DOHH2 (cell line): Measurements from ENCODE around the gene FOXN1.

Experiments
- H3F3A ChIP-seq: fragments of 200-600 bp; sonication (generic), shearing (Covaris generic); 2 replicates; pipeline ENCODE4 v1.6.0; 2016; ENCODE audit warnings: antibody characterized with exemption, mild to moderate bottlenecking; ENCODE audit not compliant: control insufficient read depth, insufficient read depth
- H3K27ac ChIP-seq: fragments of 200-600 bp; sonication (generic); 2 replicates; pipeline ENCODE4 v1.5.1; 2014; ENCODE audit warnings: low read depth, mild to moderate bottlenecking, low read length, moderate library complexity
- H3K27me3 ChIP-seq: fragments of 200-600 bp; sonication (generic); 2 replicates; pipeline ENCODE4 v1.6.1; 2014; ENCODE audit warnings: mild to moderate bottlenecking, low read length, mixed read lengths; ENCODE audit not compliant: control insufficient read depth
- H3K36me3 ChIP-seq: fragments of 200-600 bp; sonication (generic); 2 replicates; pipeline ENCODE4 v1.6.1; 2014; ENCODE audit warnings: mild to moderate bottlenecking, low read length, moderate library complexity, mixed read lengths; ENCODE audit not compliant: control insufficient read depth
- H3K4me1 ChIP-seq: fragments of 200-600 bp; sonication (generic); 2 replicates; pipeline ENCODE4 v1.6.1; 2014; ENCODE audit warnings: mild to moderate bottlenecking, low read length, mixed read lengths; ENCODE audit not compliant: control insufficient read depth
- H3K4me2 ChIP-seq: fragments of 200-600 bp; sonication (generic); 2 replicates; pipeline ENCODE4 v1.6.0; 2014; ENCODE audit warnings: mild to moderate bottlenecking, low read length, moderate library complexity
- H3K4me3 ChIP-seq: fragments of 200-600 bp; sonication (generic); 2 replicates; pipeline ENCODE4 v1.5.1; 2014; ENCODE audit warnings: mild to moderate bottlenecking, low read length, mixed read lengths
- H3K79me2 ChIP-seq: fragments of 200-600 bp; sonication (generic); 2 replicates; pipeline ENCODE4 v1.6.1; 2014; ENCODE audit warnings: mild to moderate bottlenecking, low read length, mixed read lengths; ENCODE audit not compliant: control insufficient read depth
- H3K9me2 ChIP-seq: fragments of 200-600 bp; sonication (generic); replicated peaks from 2 replicates; pipeline ENCODE4 v1.6.1; 2014; ENCODE audit warnings: mild to moderate bottlenecking, low read length, mixed read lengths; ENCODE audit not compliant: control insufficient read depth
- H3K9me3 ChIP-seq: fragments of 200-600 bp; sonication (generic); 2 replicates; pipeline ENCODE4 v1.6.1; 2014; ENCODE audit warnings: antibody characterized with exemption, low read length, mixed read lengths; ENCODE audit not compliant: control insufficient read depth, insufficient read depth
- H4K20me1 ChIP-seq: fragments of 200-600 bp; sonication (generic); 2 replicates; pipeline ENCODE4 v1.6.0; 2014; ENCODE audit warnings: low read depth, mild to moderate bottlenecking, antibody characterized with exemption, low read length, moderate library complexity; ENCODE audit not compliant: control insufficient read depth, insufficient read depth
- CTCF ChIP-seq: fragments of 200-600 bp; sonication (generic); IDR thresholded peaks from one replicate; pipeline ENCODE4 v1.5.1; 2014; ENCODE audit warnings: antibody characterized with exemption, mild to moderate bottlenecking, low read depth, low read length; ENCODE audit not compliant: poor library complexity, severe bottlenecking
- EZH2phosphoT487 ChIP-seq: fragments of 200-600 bp; sonication (generic); IDR thresholded peaks from 2 replicates; pipeline ENCODE4 v1.6.1; 2017; ENCODE audit warnings: borderline replicate concordance, mild to moderate bottlenecking, antibody characterized with exemption, low read length, moderate library complexity, mixed read lengths

The FOXN1 gene

GRCh38 chr17:28470914-28471366 lies 35.2 kb upstream of the FOXN1 start:
- H4K20me1 ChIP-seq: no peaks in the 10 kb centered on the region

DNA sequence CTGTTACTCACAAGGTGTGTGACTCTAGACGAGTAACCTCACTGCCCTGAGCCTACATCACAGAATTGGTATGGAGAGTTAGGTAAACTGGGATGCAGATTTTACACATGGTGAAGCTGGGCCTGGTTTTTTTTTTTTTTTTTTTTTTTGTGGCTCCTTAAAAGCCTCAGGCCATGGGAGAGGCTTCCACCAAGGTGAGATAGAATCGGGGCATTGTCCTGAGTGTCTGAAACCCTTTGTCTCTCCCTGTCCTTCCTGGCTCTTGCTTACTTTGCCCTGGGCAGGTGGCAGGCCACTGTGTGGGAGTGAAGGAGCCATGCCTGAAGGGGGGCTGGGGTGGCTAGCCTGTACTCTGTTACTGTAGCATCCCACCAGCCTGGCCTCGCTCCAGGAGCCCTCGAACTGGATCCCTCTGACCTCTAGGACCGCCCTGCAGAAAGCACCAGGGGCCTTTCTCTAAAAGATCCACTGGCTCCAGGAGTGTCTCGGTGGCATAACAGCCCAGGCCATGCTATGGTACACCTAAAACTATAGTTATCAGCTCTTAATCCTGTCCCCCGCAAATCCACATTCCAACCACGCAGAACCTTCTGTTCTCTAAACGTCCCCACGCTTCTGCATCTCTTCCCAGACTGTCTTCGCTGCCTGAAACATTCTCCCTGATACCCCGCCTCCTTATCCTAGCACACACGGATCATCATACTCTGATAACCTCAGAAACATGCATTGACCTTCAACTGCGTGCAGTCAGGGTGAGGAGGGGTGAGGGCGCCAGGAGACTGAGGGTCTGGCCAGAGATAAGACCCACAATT lies 34.4 kb upstream of the FOXN1 start:
- Histone ChIP-seq H3K9me2 (no peaks in the 10 kb centered on the region), H3K79me2 (no peaks in the 10 kb centered on the region), H3K27ac (no peak overlapping the region), H3K9me3 (no peaks in the 10 kb centered on the region), H3K4me3 (no peak overlapping the region), H3F3A (no peaks in the 10 kb centered on the region), H4K20me1 (no peaks in the 10 kb centered on the region), H3K4me1 (no peaks in the 10 kb centered on the region), H3K4me2 (no peak overlapping the region), H3K27me3 (peaks cover 14% of the 10 kb centered on the region; the same call in 1 of the 2 replicates), H3K36me3 (no peaks in the 10 kb centered on the region)
- TF ChIP-seq EZH2phosphoT487 (no peak), CTCF (no peak)

More at GRCh38 chr17:28470914-28471366, 35.2 kb upstream of the FOXN1 start:
- Histone ChIP-seq H3K27ac (no peak overlapping the region), H3K4me2 (no peak overlapping the region), H3K9me2 (no peaks in the 10 kb centered on the region), H3K4me3 (no peak overlapping the region), H3F3A (no peaks in the 10 kb centered on the region), H3K36me3 (no peaks in the 10 kb centered on the region), H3K9me3 (no peaks in the 10 kb centered on the region), H3K4me1 (no peaks in the 10 kb centered on the region), H3K27me3 (peaks cover 11% of the 10 kb centered on the region; the same call in 1 of the 2 replicates), H3K79me2 (no peaks in the 10 kb centered on the region)
- TF ChIP-seq EZH2phosphoT487 (no peak), CTCF (no peak)

DNA sequence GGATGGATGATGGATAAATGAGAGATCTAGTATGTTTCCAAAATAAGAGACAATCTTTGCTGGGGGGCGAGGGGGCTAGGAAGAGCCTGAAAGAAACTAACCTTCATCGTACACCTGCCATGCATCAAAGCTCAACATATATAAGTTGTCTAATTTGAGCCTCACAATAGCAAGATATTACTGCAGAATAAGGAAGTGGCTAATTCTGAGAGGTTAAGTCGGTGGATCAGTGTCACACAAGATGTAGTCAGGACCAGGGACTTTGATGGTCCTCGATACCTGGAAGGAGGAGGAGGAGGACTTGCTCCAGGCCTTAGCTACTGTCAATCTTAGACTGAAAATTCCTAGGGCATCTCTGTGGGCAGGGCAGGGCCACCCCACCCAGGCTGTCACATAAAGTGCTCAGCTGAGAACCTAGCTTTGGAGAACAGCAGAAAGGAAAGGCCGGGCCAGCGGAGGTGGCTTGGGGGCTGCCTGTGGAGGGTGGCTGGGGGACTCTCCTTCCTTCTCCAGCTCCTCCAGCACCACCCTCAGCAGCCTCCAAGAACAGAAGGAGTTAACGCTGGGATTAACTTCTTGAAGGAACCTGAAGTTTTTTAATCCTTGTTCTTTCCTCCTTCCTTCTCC lies 33.2 kb upstream of the FOXN1 start:
- Histone ChIP-seq H3K36me3 (no peaks in the 10 kb centered on the region), H3K4me3 (no peak overlapping the region), H4K20me1 (no peaks in the 10 kb centered on the region), H3K79me2 (no peaks in the 10 kb centered on the region), H3K27ac (no peak overlapping the region), H3K9me3 (no peaks in the 10 kb centered on the region), H3K4me2 (no peak overlapping the region), H3K9me2 (no peaks in the 10 kb centered on the region), H3F3A (no peaks in the 10 kb centered on the region), H3K27me3 (peaks cover 14% of the 10 kb centered on the region; the same call in 1 of the 2 replicates), H3K4me1 (no peaks in the 10 kb centered on the region)
- TF ChIP-seq EZH2phosphoT487 (no peak), CTCF (no peak)
